Fibroblast of lung (primary cell): ENCODE measurements around the gene KREMEN1.

ENCODE experiments used
- EZH2 ChIP-seq: IDR thresholded peaks from 2 replicates; pipeline ENCODE4 v1.5.1; 2012; ENCODE audit warnings: low read length, control low read depth, mild to moderate bottlenecking; ENCODE audit errors: missing control alignments
- TF ChIP-seq, protein P1 (sequence below), 2 donors: IDR thresholded peaks in 1 of 2; conservative IDR thresholded peaks in 1 of 2; 1 replicate in 1 of 2; 2 replicates in 1 of 2; pipeline ENCODE4 v1.5.1; 2011 to 2012; ENCODE audit warnings: low read length in 2 of 2, control low read depth in 1 of 2, inconsistent platforms in 1 of 2, low read depth in 1 of 2, mild to moderate bottlenecking in 1 of 2

DNA sequence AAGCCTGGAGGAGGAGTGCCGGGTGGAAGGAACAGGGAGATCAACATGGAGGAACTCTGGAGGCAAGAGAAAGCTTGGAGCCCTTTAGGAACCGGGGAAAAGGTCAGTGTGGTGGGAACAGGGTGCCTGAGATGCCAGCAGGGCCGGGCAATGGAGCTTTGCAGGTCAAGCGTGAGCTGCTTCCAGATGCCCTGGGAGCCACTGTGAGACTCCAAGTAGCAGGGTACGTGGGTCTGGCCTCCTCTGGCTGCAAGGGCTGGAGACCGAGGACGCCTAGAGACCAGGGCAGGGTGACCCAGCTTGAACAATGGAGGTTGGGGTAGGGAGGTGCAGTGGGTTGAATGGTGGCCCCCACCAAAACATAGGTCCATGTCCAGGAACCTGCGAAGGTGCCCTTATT lies 117.2 kb downstream of the KREMEN1 start:
- TF ChIP-seq, protein P1, sequence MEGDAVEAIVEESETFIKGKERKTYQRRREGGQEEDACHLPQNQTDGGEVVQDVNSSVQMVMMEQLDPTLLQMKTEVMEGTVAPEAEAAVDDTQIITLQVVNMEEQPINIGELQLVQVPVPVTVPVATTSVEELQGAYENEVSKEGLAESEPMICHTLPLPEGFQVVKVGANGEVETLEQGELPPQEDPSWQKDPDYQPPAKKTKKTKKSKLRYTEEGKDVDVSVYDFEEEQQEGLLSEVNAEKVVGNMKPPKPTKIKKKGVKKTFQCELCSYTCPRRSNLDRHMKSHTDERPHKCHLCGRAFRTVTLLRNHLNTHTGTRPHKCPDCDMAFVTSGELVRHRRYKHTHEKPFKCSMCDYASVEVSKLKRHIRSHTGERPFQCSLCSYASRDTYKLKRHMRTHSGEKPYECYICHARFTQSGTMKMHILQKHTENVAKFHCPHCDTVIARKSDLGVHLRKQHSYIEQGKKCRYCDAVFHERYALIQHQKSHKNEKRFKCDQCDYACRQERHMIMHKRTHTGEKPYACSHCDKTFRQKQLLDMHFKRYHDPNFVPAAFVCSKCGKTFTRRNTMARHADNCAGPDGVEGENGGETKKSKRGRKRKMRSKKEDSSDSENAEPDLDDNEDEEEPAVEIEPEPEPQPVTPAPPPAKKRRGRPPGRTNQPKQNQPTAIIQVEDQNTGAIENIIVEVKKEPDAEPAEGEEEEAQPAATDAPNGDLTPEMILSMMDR (conservative IDR thresholded peaks at IDR 0.05 in 1 of 2, IDR thresholded peaks at IDR 0.05 in 1 of 2; ENCODE audit: low read depth in 1 of 2, low read length in 2 of 2): no peak
- TF ChIP-seq EZH2: no peak
